GM13977 (cell line): ENCODE measurements around the gene MKX.

Experiments used
- DNase-seq: peaks from one replicate; pipeline ENCODE4 v3.0.0; 2012; ENCODE audit warnings: low spot score
- in situ Hi-C: fragments of 300-500 bp; cut with MboI; formaldehyde crosslinking; loops from one replicate; pipeline ENCODE4 v1.12.0; 2022; ENCODE audit warnings: low sequenced_read_pairs, low pct_unique_long_range_greater_than_20kb, mixed read lengths, inconsistent platforms; ENCODE audit not compliant: unreplicated experiment
- TF ChIP-seq, protein P1 (sequence below): IDR thresholded peaks from 2 replicates; pipeline ENCODE4 v1.5.1; 2012; ENCODE audit warnings: mild to moderate bottlenecking, control low read depth; ENCODE audit not compliant: insufficient read depth; ENCODE audit errors: extremely low read depth, missing control alignments

Gene MKX, protein sequence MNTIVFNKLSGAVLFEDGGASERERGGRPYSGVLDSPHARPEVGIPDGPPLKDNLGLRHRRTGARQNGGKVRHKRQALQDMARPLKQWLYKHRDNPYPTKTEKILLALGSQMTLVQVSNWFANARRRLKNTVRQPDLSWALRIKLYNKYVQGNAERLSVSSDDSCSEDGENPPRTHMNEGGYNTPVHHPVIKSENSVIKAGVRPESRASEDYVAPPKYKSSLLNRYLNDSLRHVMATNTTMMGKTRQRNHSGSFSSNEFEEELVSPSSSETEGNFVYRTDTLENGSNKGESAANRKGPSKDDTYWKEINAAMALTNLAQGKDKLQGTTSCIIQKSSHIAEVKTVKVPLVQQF

DNA sequence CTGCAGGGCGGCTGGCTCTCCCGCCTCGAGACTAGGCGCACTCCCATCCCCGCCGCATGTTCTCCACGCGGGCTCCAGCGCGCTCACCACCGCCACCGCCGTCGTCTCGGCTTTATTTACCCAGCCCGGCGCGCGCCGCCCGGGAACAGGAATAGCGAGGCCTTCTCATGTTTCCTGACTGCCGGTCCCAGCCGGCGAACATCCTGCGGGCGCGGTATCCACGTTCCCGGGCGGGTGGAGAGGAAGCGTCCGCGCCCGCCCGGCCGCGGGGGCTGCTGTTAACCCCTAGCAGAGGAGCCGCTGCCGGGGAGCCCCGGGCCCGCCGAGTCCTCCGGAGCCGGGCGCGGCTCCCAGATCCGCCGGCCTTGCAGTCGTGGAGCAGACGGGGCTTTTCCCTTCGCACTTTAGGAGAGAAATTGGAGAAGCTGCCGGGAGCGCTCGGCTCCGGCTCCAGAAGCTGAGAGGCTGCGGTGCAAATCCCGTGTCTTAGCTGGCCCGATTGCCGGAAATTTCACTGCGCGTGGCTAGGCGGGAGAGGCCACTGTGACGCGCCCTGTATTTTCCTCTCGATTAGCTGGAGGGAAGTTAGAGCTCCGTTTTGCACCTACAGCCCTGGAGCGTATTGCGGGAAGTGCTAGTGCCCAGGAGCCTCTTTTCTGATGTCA lies at the start of gene MKX:
TSS of gene MKX (minus strand) at position 88 of the 665 bp plus-strand sequence. CDS start 2,404 bp downstream, outside the sequence.
- in situ Hi-C loops, result no loop called here
- TF ChIP-seq, protein P1, sequence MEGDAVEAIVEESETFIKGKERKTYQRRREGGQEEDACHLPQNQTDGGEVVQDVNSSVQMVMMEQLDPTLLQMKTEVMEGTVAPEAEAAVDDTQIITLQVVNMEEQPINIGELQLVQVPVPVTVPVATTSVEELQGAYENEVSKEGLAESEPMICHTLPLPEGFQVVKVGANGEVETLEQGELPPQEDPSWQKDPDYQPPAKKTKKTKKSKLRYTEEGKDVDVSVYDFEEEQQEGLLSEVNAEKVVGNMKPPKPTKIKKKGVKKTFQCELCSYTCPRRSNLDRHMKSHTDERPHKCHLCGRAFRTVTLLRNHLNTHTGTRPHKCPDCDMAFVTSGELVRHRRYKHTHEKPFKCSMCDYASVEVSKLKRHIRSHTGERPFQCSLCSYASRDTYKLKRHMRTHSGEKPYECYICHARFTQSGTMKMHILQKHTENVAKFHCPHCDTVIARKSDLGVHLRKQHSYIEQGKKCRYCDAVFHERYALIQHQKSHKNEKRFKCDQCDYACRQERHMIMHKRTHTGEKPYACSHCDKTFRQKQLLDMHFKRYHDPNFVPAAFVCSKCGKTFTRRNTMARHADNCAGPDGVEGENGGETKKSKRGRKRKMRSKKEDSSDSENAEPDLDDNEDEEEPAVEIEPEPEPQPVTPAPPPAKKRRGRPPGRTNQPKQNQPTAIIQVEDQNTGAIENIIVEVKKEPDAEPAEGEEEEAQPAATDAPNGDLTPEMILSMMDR, result no peak
- no peak for DNase-seq

DNA sequence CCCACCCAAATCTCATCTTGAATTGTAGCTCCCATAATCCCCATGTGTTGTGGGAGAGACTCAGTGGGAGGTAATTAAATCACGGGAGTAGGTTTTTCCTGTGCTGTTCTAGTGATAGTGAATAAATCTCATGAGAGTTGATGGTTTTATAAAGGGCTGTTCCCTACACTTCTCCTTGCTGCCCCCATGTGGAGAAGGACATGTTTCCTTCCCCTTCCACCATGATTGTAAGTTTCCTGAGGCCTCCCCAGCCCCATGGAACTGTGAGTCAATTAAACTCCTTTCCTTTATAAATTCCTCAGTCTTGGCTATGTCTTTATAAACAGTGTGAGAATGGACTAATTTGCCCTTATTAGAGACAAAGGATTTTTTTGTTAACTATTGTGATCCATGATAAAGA lies 48.5 kb upstream of the MKX start:
- TF ChIP-seq, protein P1, result no peak
- in situ Hi-C loops, result no loop called here
- no peak for DNase-seq

DNA sequence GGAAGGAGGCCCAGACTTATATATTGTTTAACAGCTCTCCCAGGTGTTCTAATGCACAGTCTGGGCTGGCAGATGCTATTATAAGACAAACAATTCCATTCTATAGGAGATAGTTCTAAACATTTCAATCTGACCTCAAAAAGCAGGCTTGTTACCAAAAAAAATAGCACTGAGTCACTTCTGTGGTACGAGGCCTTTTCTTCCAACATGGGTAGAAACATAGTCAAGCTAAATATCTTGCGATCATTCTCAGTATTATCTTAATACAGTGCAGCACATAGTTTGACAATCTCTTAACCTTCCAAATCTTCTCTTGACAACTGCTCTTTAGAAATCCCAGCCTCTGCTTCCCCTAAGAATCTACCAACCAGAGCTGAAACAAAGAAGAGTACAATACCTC lies 46.6 kb upstream of the MKX start:
- TF ChIP-seq, protein P1, result no peak
- in situ Hi-C loops, result no loop called here
- no peak for DNase-seq

DNA sequence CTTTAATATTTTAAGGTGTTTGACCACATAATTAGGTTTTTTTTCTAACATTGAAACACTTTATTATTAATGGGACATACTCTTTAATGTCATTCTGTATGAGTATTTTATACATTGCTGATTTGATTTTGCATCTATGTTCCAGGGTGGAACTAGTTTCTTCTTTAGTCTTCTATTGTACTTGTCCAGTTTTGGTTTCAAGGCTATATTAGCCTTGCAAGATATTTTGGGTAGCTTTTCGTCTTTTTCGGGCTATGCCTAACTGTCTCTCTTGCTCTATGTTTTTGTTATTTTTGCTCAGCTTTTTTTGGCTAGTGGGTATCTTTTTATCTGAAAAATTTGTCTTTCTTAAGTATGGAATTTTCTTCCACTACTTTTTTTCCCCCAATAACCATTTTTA lies 38.7 kb upstream of the MKX start:
- no peak for DNase-seq

DNA sequence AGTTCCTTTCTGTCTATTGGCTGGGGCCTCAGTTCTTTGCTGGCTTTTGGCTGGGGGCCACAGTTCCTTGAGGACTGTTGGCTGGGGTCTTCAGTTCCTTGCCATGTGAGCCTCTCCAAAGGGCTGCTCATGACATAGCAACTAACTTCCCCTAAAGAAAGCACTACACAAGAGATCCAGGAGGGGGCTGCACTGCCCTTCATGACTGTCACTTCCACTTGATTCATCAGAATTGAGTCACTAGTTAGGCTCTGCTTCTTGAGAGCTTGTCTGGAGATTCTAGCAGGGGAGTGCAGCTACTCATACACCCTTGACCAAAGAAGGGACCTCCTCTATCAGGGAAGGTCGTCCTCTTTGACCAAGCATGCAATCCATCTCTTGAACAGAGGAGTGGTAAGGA lies 38.0 kb upstream of the MKX start:
- TF ChIP-seq, protein P1, result no peak
- in situ Hi-C loops, result no loop called here
- no peak for DNase-seq

More for the DNA sequence above, 38.7 kb upstream of the MKX start:
- TF ChIP-seq, protein P1, result no peak
- in situ Hi-C loops, result no loop called here

DNA sequence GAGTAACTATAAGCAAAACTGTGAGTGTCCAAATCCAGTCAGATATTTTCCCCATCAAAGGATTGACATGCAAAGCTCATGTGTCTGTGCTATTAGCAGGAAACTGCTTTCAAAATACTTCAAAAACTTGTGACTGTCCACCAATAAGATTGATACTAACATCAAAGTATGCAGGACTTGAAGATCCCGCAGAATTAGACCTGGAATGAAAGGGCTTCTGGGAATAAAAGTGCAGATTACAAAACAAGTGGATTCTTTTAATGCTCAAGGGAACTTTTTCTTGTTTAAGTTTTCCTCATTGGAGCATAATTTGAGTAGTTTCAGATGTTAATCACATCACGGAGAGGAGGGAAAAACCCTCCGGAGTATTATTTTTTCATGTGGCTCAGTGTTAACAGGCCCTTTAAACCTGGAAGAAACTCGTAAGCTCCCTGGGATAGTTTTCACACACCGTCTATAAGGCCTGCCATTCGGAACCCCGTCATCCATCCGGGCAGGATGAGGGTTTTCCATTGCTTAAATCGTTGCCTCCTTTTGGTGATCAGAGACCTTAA lies 33.9 kb upstream of the MKX start:
- in situ Hi-C loops, result no loop called here
- TF ChIP-seq, protein P1, result no peak
- DNase-seq, result no peak
